ENCODE data around the gene IMPDH2.

IMPDH2 gene

DNA sequence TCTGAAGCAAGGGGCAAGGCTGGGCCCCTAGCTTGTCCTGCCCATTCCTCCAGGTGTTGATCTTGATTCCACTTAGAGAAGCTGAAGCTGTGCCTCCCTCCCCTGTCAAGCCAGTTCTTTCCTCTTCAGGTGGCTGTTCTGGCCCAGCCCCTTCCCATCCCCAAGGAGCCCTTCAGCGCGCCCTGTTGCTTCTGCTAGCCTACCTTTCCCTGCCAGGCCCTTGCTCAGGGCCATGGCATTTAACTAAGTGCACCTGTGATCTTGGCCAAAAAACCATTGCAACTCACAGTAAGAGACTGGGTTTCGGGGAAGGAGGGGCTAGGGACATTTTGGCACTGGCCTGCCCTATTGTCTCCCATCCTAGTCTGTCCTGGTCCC lies 23.9 kb downstream of the IMPDH2 start:
- DNase-seq = no peak

DNA sequence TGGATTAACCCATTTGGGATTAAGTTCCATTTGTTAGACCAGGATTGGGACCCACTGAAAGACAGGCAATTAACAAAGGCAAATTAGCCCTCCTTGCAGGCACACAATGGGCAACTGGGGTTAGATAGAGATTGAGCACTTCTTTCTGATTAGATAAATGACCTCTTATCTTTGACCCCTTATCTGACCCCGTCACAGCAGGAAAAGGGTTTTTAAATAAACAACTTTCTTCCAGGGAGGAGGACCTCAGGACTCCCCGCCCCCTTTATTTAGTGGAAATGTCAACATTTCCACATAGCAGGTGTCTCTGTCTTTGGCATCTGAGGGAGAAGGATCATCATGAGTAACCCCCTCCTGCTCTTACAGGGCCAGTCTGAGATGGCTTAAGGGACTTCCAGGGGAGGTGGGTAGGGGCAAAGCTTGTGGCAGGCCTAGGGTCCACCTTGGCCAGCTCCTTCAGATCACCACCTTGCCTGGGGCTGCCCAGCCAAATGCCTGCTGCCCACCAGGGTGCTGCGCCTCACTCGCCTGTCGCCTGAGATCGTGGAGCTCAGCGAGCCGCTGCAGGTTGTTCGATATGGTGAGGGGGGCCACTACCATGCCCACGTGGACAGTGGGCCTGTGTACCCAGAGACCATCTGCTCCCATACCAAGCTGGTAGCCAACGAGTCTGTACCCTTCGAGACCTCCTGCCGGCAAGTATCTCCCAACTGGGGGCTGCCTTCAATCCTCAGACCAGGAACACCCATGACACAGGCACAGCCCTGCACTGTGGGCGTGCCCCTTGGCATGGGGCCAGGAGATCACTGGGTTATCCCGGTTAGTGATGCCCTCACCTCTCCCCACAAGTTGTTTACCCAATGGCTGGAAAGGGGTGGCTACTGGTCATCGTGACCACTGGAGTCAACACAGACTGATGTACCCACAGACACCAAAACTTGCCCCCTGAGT lies 24.6 kb downstream of the IMPDH2 start:
- DNase-seq = no peak

DNA sequence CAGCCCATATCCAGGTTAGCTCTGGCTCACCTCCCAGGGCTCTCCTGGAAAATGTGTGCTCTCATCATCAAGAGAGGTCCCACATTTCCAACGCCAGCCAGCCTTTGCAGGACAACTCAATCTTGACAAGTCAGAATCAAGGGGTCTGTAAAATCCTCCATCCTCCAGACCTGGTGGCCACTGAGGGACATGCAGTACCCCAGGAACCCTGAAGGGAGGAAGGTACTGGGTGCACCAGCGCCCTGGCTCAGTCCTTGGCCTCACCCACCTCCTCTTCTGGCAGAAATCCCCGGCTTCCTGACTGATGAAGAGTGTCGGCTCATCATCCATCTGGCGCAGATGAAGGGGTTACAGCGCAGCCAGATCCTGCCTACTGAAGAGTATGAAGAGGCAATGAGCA lies 28.0 kb downstream of the IMPDH2 start:
- DNase-seq = no peak

DNA sequence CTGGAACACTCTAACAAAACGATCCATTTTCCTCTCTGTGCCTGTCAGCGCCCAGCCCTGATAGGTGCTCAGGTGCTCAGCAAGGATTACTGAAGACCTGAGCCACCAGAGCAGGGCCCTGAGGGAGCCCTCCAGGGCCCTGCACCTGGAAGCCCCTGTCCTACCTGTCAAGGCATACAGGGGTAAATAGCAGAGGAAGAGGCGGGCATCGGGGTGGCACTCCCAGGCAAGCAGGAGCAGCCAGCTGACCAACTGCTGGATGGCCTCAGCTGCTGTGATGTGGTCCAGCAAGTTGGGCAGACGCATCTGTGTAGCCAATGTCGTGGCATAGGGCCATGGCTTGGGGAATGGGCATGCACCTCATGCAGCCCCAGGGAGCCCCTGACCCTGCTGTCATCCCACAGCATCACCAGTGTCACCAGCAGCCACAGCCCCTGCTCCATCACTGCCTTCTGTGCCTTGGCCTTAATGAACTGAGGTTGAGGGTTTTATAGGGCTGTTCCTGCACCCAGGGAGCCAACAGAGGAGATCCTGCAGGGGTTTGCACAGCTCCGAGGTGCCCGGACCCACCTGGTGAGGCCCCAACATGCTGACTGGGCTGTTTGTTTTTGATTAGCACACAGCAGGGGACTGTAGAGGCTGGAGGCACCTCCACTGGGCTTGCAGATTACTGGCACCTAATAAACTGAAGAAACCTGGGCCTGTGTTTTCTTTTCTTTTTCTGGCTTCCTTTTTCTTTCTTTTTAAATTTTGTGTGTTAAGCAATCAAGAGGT lies 29.9 kb downstream of the IMPDH2 start:
- DNase-seq = no peak

DNA sequence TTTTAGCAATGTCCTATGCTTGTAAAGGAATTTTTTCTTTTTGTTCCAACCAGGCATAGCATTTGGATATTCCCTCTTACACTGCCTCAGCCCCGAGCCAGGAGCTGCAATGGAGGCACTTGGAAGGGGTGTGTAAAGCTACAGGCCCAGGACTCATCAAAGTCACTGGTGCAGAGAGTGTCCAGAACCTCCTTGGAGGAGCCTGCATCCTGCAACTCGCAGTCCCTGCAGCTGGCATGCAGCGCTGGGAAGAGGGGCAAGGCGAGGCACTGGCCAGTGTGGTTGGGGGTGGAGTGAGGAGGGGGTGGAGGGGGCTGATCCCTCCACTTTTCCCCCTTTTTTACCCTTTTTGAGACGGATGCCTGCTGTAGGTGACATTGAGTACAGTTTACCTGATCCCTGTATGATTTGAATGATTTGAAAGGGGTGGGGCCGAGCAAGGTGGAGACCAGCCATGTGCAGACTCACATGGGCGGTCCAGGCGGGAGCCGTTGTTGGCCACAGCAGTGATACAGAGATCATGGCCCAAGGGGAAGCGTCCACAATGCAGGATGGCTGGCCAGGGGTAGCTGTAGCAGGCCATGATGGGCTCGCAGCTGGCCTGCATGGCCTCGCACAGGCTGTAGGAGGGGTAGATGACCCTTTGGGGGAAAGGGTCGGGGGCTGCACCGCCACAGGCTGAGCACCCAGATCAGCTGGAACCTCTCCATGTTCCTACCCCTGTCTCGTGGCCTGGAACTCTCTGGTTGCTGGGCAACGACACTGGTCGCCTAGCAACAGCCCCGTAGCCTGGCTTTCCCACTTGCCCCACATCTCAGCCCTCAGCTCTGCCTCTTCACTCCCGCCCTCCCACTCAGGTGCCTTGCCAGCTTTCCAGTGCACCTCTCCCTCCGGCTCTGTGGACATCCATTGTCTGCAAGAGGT lies 31.2 kb downstream of the IMPDH2 start:
- no peak for DNase-seq

DNA sequence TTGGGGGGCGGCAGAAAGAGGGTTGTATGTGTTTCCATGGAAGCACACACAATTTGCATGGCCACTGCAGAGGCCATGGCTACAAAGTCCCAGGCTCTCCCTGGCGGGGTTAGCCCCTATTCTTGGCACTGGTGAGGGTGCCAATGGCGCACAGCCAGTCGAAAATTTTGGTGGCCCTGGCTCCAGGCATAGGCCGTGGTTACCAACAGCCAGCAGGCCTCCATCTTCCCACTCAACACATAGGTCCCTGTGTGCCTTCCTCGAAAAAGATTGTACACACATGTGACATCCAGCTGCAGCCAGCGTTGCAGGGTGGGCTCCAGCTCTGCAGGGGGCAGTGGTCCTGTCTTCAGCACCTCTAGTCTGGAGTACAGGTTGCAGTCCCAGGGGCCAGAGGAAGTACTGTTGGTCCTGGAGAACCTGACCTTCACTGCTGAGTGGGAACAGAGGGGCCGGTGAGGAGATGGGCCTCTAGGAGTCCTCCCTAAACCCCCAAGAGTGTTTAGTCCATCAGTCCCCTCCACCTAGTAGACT lies 32.0 kb downstream of the IMPDH2 start:
- DNase-seq = no peak

DNA sequence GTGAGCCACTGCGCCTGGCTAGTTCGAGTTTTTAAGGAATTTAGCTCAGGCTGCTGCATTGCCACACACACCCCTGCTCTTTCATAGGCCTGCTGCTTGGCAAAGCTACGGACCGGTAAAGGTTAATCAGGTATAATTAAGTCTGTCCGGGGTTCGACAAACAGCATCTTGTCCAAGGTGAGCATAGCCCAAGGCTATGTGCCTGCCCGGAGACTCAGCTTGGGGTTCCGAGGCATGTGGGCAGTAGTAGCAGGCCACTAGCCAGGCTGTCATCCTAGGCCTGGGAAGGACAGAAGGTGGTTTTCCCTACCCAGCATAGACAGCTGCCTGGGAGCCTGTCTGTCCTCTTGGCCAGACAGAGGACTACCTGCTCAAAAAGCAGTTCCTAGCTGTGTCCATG lies 32.6 kb downstream of the IMPDH2 start:
- DNase-seq = no peak

DNA sequence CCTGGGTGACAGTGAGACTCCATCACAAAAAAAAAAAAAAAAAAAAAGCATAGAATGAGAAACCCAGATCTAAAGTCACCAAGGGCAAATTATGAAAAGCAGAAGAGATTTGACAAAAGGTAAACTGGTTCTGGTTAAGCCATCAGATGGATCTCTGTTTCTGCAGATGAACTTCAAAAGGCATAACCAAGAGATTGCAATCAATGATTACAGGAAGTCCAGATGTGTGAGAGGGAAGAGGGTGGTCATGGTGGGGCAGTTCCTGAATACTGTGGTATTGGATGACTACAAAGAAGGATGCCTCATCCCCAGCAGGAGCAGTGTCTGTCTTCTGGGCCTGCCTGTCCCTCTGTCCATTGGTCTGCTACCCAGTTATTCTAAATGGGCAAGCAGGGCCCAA lies 35.4 kb downstream of the IMPDH2 start:
- no peak for DNase-seq

DNA sequence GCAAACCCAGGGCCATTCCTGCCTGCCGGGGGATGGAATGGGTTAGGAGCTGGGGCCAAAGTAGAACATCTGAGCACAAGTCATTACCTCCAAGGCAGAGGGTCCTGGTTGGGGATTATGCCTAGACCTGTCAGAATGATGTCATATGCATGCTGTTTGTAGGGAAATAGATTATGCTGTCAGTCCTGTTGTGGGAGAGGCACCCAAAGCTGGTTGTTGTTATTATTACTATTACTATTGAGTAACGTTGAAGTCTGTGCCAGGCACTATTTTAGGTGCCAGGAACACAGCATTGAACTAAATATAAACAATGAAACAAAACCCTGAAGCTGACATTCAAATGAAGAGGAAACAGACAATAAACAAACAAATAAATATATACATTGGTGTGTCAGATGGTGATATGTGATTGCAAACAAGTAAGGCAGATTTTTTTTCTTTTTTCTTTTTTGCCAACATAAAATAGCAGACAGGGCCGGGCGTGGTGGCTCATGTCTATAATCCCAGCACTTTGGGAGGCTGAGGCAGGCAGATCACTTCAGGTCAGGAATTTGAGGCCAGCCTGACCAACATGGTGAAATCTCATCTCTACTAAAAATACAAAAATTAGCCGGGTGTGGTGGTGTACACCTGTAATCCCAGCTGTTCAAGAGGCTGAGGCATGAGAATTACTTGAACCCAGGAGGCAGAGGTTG lies 37.2 kb downstream of the IMPDH2 start:
- no peak for DNase-seq

DNA sequence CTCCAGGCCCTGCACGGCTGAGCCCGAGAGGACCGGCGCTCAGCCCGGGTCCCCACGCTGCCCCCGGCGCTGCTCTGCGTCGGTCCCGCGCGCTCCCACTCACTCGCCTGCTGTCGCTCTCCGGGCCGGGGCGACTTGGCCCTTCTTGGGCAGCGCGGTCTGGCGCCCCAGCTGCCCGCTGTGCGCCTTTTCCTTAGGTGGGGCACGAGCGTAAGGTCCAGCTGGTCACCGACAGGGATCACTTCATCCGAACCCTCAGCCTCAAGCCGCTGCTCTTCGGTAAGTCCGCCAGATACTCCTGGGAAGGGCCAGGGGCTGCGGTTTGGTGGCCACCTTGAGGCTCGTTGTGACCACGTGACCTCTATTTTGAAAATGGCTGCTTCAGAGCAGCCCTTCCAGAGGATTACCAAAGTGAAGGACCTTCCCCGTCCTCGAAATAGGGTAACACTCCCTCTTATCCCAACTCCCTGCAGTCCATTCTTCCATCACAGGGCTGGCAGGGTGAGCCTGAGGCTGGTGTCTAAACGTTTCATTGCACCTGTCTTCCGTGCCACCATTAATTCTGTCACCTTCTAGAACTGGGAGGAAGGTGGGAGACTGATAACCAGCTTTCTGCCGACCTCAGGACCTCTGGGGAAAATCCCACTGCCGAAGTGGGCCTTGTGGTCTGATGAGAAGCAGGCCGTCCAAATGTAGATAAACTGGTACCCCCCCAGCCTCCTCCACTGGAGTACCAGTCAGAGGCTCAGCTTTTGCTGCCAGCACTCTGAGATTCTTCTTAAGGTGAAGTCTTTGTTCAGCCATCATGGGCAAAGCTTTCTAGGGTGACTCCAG lies 38.3 kb downstream of the IMPDH2 start:
- DNase-seq = no peak

DNA sequence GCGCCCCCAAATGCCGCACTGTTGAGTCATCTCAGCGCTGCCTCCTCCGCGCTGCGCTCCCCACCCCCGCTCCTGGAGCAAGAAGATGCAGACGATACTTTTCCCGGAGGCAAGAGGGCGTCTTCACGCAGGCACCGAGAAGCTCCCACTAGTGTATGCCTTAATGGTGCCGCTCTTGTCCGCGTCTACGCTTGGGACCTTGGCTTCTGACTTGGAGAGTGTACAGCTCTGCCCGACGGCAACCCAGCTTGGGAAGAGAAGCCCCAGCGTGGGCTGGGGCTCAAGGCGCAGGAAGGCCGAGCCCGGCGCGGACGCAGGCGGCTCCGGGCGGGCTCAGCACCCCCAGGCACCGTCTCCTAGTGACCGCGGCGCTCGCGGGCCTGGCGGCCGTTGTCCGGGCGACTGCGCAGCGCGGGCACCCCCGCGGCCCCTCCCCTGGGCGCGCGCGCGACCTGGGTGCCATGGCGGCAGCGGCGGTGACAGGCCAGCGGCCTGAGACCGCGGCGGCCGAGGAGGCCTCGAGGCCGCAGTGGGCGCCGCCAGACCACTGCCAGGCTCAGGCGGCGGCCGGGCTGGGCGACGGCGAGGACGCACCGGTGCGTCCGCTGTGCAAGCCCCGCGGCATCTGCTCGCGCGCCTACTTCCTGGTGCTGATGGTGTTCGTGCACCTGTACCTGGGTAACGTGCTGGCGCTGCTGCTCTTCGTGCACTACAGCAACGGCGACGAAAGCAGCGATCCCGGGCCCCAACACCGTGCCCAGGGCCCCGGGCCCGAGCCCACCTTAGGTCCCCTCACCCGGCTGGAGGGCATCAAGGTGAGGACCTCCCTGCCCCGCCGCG lies 39.2 kb downstream of the IMPDH2 start, which contains the start of gene P4HTM:
Gene P4HTM, plus strand, starts transcription at position 446 of the 840 bp plus-strand sequence. Its CDS starts 16 bp downstream, at position 462.
- DNase-seq = peak; percentile 89

DNA sequence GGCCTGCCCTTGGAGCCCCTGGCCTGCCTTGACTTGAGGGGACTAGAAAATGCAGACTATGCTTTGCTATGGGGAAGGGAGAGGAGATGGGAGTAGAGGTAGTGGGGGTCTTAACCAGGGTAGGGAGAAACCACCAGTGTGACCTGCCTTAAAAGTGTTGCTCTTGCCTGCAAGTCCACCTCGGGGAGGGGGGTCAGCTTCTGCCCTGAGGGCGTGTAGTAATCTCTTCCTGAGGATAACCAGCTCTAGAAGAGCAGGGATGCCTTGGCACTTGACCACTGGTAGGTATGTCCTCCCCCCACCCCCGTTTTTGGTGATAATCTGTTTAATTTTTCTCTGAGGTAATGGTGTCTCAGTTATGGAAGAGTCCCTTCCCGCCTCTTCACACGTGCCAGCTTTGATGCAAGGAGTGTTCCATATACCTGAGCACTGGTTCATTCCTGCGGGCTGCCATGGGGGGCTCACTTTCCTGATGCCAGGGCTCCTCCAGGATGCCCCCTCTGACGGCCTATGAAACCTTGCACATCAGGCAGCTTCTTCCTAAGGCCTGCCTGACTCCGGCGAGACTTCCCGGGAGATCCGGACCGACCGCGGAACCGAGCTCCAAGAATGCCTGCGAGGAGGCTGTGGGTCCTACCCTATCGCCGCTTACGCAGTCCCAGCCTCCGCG lies 39.9 kb downstream of the IMPDH2 start:
- DNase-seq = no peak

DNA sequence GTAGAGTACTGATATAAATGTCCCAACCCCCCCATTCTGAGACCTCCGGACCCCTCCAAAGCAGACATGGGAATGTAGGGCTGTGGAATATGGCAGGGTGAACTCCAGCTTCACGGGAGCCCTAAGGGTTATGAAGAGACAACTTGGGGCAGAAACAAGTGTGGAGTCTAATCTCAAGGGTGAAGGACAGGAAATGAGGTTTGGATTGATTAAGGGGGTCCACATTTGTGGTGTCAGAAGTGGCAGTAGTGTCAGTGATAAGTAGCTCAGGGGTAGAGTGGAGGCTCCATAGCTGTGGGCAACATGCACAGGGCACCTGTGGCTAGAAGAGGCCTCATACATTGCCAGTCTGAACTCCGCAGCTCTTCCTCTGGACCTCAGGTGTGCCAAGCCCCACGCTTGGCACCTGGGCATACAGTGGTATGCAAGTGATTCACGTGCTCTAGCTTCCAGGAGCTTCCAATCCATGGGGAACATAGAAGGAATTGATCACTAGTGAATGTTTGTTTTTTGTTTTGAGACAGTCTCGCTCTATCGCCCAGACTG lies 43.3 kb downstream of the IMPDH2 start:
- DNase-seq = no peak

DNA sequence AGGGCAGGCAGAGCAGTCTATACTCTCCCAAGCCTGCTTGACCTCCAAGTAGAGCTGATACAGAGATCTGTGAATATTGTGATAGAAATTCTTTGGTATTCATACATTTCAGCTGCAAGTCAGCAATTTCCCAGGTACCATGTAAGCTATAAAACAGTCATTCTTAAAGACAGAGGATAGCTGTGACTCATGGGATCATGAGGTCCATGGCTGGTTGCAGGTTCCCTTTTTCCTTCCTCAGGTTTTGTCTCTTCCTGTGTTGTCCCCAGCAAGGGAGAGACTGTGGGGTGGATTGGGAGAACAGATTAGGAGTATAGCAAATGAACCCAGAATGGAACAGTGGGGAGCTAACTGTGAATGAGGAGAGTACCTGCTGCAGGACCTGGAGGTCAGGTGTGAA lies 44.5 kb downstream of the IMPDH2 start:
- no peak for DNase-seq

DNA sequence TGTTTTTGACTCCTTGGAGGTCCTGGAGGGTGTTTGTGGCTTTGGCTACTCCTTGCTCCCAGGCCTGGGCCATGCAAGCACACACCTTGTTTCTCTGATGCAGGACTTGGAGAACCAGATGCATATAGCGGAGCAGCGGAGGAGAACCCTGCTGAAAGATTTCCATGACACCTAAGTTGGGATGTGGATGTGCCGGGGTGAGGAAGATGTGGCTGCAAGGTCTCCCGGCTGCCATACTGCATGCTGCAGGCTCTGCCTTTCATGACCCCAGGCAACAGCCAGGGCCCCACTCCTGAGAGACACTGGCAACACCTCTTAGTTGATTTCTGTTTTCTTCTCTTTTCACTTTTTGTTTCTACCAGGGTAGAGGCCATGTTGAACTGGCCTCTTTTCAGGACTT lies 46.1 kb downstream of the IMPDH2 start:
- no peak for DNase-seq

DNA sequence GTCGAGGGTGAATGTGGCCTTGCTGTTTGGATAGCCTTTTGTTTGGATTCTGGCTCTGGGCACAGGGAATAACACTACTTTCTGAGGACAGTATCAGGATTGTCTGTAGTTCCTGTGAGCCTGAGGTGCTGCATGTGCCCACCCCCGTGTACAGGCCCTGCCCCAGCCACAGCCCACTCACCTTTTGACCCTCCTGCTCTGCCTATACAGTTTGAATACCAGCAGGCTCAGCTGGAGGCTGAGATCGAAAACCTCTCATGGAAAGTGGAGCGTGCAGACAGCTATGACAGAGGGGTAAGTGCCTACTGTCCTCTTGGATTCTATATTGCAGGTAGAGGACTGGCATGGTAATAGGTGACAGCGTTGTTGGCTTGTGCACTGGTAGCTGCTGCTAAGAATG lies 46.5 kb downstream of the IMPDH2 start:
- no peak for DNase-seq

DNA sequence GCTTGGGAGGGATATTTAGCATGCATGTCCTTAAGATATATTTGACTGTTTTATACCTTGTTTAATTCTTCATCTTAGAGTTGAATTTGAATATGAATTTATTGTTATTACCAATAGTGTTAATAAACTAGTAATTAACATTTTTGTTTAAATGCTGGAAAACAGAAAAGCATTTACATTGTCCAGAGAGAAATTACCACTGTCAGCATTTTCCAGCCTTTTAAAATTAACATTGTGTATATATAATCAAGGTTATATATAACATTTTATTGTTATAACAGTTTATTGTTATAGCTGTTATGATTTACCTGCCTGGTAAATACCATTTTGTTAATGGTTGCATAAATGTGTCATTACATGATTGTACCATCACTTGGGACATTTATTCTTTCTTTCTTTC lies 47.2 kb downstream of the IMPDH2 start:
- DNase-seq = no peak

DNA sequence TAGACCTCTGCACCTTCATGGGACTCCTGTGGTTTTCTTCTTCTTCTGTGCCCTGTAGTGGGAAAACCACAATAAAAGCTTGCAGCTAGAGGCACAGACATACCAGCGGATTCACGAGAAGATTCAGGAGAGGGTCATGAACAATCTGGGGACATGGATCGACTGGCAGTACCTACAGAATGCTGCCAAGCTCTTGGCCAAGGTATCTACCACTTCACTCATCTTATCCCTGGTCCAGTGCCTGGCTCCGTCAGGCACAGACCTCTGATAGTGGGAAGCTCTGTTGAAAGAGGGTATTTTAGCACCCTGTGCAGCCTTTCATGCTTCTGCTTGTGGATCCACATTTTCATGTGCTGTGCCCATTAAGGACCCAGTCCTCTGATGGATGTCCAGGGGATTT lies 48.9 kb downstream of the IMPDH2 start:
- DNase-seq = no peak

DNA sequence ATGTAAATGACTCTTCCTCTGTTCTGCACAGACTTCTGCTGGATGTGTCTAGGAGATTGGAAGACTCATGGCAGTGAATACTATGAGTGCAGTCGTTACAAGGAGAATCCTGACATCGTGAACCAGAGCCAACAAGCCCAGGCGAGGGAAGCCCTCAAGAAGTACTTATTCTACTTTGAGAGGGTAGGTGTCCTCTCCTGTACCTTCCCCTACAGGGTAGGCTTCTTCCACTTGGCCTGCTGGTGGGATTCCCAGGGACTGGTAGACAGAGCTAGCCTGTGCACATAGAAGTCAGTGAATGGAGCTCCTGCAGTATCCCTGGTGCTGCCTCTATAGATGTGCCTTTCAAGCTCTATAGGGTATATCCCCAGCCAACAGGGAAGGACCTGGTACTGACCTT lies 49.7 kb downstream of the IMPDH2 start:
- no peak for DNase-seq
